Peyer's patch (tissue), 4 donors: ENCODE measurements around the gene RADIL. TPM values are rescaled to one million over a fixed set of nuclear protein-coding genes. Genes with fewer than 3 reads are reported as not detected.

Experiments used
- DNase-seq, 3 donors: peaks; one replicate each; pipeline ENCODE4 v3.0.0-alpha.2; 2017 to 2019
- H3K27ac ChIP-seq, 4 donors: fragments of 200-600 bp; sonication (generic); one replicate each; pipeline ENCODE4 v1.5.1; 2016 to 2019
- H3K27me3 ChIP-seq, 2 donors: fragments of 200-600 bp; sonication (generic); one replicate each; pipeline ENCODE4 v1.5.1; 2019
- H3K36me3 ChIP-seq, 3 donors: fragments of 200-600 bp; sonication (generic); one replicate each; pipeline ENCODE4 v1.5.1; 2016 to 2019
- H3K4me1 ChIP-seq, 4 donors: fragments of 200-600 bp; sonication (generic); one replicate each; pipeline ENCODE4 v1.5.1; 2016 to 2019
- H3K4me3 ChIP-seq, 4 donors: fragments of 200-600 bp; sonication (generic); 1 replicate in 3 of 4; 2 replicates in 1 of 4; pipeline ENCODE4 v1.5.1; 2016 to 2019; ENCODE audit warnings: mild to moderate bottlenecking in 1 of 4
- H3K9me3 ChIP-seq, 4 donors: fragments of 200-600 bp; sonication (generic); one replicate each; pipeline ENCODE4 v1.5.1; 2016 to 2019; ENCODE audit warnings: mild to moderate bottlenecking in 1 of 4
- CTCF ChIP-seq, 6 experiments: fragments of 450-650 bp in 4 of 6; fragments of 200-600 bp in 2 of 6; sonication (generic) in 1 of 6; IDR thresholded peaks; one replicate each; pipeline ENCODE4 v1.5.1; 2017 to 2019; ENCODE audit warnings: antibody characterized with exemption in 6 of 6, mild to moderate bottlenecking in 3 of 6, moderate library complexity in 1 of 6
- POLR2A ChIP-seq, 2 donors: fragments of 450-650 bp; IDR thresholded peaks; one replicate each; pipeline ENCODE4 v1.5.1; 2017; ENCODE audit warnings: antibody characterized with exemption in 2 of 2, mild to moderate bottlenecking in 2 of 2, moderate library complexity in 2 of 2
- total RNA-seq, 4 donors: library from RNA; depleted of rRNA; stranded (reverse); fragments of >200 nt; gene quantifications; one replicate each; pipeline ENCODE4 v1.1.0, GENCODE V29; 2016

Gene RADIL
- total RNA-seq, 4 donors from 2014 or later = 1.1 to 16.5 (median 4.5) TPM

GRCh38 chr7:4886671-4887070 lies 3.2 kb upstream of the RADIL start:
- Histone ChIP-seq H3K9me3 (no peaks in the 10 kb centered on the region), H3K4me3 (no peak overlapping the region), H3K36me3 (no peaks in the 10 kb centered on the region), H3K27me3 (peaks cover 0 to 9% of the 10 kb centered on the region in 2 donors), H3K27ac (no peak overlapping the region), H3K4me1 (peaks cover 0 to 12% (median 4%) of the 10 kb centered on the region in 4 donors)
- TF ChIP-seq CTCF (IDR thresholded peaks at IDR 0.05) = no peak
- TF ChIP-seq POLR2A (IDR thresholded peaks at IDR 0.05) = no peak
- DNase-seq = no peak

GRCh38 chr7:4885317-4885807 lies 1.8 kb upstream of the RADIL start:
- Histone ChIP-seq H3K4me1 (peaks cover 0 to 12% (median 4%) of the 10 kb centered on the region in 4 donors), H3K9me3 (no peaks in the 10 kb centered on the region), H3K4me3 (no peak overlapping the region), H3K27ac (no peak overlapping the region), H3K36me3 (no peaks in the 10 kb centered on the region), H3K27me3 (peaks cover 0 to 9% of the 10 kb centered on the region in 2 donors)
- DNase-seq = no peak
- TF ChIP-seq POLR2A (IDR thresholded peaks at IDR 0.05) (no peak), CTCF (IDR thresholded peaks at IDR 0.05) (no peak)

- Histone ChIP-seq H3K9me3 (no peaks in the 10 kb centered on the region), H3K27ac (no peak overlapping the region), H3K27me3 (peaks cover 0 to 9% of the 10 kb centered on the region in 2 donors), H3K36me3 (no peaks in the 10 kb centered on the region), H3K4me1 (peaks cover 0 to 12% (median 4%) of the 10 kb centered on the region in 4 donors), H3K4me3 (no peak overlapping the region)
- no peak for DNase-seq
- TF ChIP-seq POLR2A (IDR thresholded peaks at IDR 0.05) (no peak), CTCF (IDR thresholded peaks at IDR 0.05) (no peak)
Measured at GRCh38 chr7:4884164-4884563, 648 bp upstream of the RADIL start.

- no peak for DNase-seq
- H3K9me3 ChIP-seq = no peaks in the 10 kb centered on the region
- peak overlapping the region; percentile 14 to 76 (median 66) for H3K27ac ChIP-seq
- peaks cover 0 to 9% of the 10 kb centered on the region in 2 donors for H3K27me3 ChIP-seq
- no peaks in the 10 kb centered on the region for H3K36me3 ChIP-seq
- TF ChIP-seq CTCF (IDR thresholded peaks at IDR 0.05) (no peak), POLR2A (IDR thresholded peaks at IDR 0.05) (no peak)
- H3K4me1 ChIP-seq = peaks cover 0 to 12% (median 4%) of the 10 kb centered on the region in 4 donors
- peak overlapping the region; percentile 30 to 74 (median 49) for H3K4me3 ChIP-seq
Measured at GRCh38 chr7:4883033-4883371, 514 bp downstream of the RADIL start.

GRCh38 chr7:4882169-4883032 lies 1.1 kb downstream of the RADIL start:
- Histone ChIP-seq H3K36me3 (no peaks in the 10 kb centered on the region), H3K9me3 (no peaks in the 10 kb centered on the region), H3K4me3 (peak overlapping the region; percentile 30 to 74 (median 49)), H3K27ac (peak overlapping the region; percentile 14 to 76 (median 66)), H3K4me1 (peaks cover 0 to 12% (median 4%) of the 10 kb centered on the region in 4 donors), H3K27me3 (peaks cover 0 to 9% of the 10 kb centered on the region in 2 donors)
- peak in 2 of 3 donors; percentile 57 to 59 for DNase-seq
- TF ChIP-seq POLR2A (IDR thresholded peaks at IDR 0.05) (no peak), CTCF (IDR thresholded peaks at IDR 0.05) (peak in 1 of 6 experiments; percentile 9)
